ENCODE results near the gene PCIF1.
A peak's percentile ranks its signal among the peaks of the same experiment; 100 is the strongest.

PCIF1 gene

DNA sequence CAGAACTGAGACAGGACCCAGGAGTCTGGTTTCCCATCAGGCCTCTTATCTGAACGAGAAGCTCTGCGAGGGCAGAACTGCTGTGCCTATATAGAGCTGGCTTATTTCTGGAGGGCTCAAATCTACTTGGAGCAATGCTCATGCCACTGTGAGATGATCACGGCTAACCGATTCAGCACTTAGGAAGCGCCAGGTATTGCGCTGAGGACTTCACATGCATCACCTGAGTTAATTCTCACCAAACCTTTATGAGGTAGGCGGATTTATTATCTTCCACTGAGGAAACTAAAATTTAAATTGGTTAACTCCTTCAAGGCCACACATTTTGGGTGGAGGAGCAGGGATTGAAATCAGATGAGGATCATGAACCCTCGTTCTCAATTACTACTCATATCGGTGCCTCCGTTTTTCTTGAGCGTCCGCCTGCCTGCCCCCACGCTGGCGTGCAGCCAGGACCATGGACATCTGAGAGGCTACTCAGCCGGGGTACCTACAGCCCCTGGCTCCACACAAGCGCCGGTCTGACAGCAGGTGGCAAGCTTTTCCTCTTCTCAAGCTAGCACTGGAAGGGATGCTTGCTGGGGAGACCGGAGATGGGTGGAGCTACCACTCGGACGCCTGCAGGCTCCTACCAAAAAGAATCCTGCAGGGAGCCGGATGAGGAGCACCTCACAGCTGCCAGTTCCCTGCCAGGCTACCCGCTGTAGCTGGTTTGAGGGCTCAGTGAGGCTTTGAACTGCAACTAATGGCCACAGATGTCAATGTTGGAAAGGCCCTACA lies 1.0 kb upstream of the PCIF1 start:
- peak overlapping the region; percentile 81 for H3K4me3 ChIP-seq (ENCODE audit: low read length)
- peak overlapping the region; percentile 92 for H3K4me2 ChIP-seq (ENCODE audit: low read length)
- H3K4me1 ChIP-seq (ENCODE audit: control insufficient read depth, low read length): peaks cover 14% of the 10 kb centered on the region
- H3K9me2 ChIP-seq (replicated peaks; ENCODE audit: control insufficient read depth, low read length): no peaks in the 10 kb centered on the region
- peaks cover 47% of the 10 kb centered on the region for H3K79me2 ChIP-seq (ENCODE audit: control insufficient read depth, low read length)
- H4K20me1 ChIP-seq (ENCODE audit: control insufficient read depth, insufficient read depth, low read depth, low read length): peaks cover 4% of the 10 kb centered on the region; the same call in 1 of the 2 replicates
- H3K9me3 ChIP-seq (ENCODE audit: control insufficient read depth, insufficient read depth, low read length): no peaks in the 10 kb centered on the region
- H3F3A ChIP-seq (ENCODE audit: control insufficient read depth, insufficient read depth): no peaks in the 10 kb centered on the region; the same call in 1 of the 2 replicates
- peak overlapping the region; percentile 73 for H3K27ac ChIP-seq (ENCODE audit: low read depth, low read length)
- no peak for TF ChIP-seq EZH2phosphoT487 (IDR thresholded peaks at IDR 0.05; ENCODE audit: borderline replicate concordance, low read length)
- TF ChIP-seq, protein P1, sequence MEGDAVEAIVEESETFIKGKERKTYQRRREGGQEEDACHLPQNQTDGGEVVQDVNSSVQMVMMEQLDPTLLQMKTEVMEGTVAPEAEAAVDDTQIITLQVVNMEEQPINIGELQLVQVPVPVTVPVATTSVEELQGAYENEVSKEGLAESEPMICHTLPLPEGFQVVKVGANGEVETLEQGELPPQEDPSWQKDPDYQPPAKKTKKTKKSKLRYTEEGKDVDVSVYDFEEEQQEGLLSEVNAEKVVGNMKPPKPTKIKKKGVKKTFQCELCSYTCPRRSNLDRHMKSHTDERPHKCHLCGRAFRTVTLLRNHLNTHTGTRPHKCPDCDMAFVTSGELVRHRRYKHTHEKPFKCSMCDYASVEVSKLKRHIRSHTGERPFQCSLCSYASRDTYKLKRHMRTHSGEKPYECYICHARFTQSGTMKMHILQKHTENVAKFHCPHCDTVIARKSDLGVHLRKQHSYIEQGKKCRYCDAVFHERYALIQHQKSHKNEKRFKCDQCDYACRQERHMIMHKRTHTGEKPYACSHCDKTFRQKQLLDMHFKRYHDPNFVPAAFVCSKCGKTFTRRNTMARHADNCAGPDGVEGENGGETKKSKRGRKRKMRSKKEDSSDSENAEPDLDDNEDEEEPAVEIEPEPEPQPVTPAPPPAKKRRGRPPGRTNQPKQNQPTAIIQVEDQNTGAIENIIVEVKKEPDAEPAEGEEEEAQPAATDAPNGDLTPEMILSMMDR (IDR thresholded peaks at IDR 0.05; ENCODE audit: low read depth, low read length, poor library complexity, severe bottlenecking): peak; percentile 56
- peaks cover 29% of the 10 kb centered on the region for H3K36me3 ChIP-seq (ENCODE audit: control insufficient read depth, low read length)
- no peaks in the 10 kb centered on the region for H3K27me3 ChIP-seq (ENCODE audit: control insufficient read depth, low read length)

DNA sequence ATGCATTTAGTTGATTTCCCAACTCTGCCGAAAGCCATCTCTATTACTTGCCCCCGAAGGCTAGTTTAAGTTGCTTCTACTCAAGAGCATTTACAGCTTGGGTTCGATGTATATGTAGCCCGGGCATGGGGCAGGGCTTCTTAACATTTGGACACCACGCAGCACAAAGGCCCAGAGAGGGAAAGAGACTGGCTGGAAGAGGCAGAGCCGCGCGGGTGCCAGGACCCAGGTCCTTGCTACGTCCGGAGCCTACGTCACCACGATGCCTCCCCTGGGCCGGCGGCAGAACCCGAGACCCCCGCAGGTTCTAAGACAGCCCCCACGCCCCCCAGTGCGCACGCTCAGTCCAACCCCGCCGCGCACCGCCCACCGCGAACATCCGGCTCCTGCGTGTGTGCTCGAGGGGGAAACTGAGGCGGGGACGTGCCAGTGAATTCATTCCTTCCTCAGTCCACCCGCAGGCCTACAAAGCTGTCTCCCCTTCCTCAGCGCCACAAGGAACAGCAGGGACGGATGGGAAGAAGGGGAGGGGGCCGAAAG lies 367 bp upstream of the PCIF1 start:
- Histone ChIP-seq H3K4me3 (ENCODE audit: low read length) (peak overlapping the region; percentile 81), H3K9me2 (replicated peaks; ENCODE audit: control insufficient read depth, low read length) (no peaks in the 10 kb centered on the region), H4K20me1 (ENCODE audit: control insufficient read depth, insufficient read depth, low read depth, low read length) (peaks cover 4% of the 10 kb centered on the region; the same call in 1 of the 2 replicates), H3K79me2 (ENCODE audit: control insufficient read depth, low read length) (peaks cover 49% of the 10 kb centered on the region), H3K27ac (ENCODE audit: low read depth, low read length) (peak overlapping the region; percentile 73), H3K9me3 (ENCODE audit: control insufficient read depth, insufficient read depth, low read length) (no peaks in the 10 kb centered on the region), H3F3A (ENCODE audit: control insufficient read depth, insufficient read depth) (no peaks in the 10 kb centered on the region; the same call in 1 of the 2 replicates), H3K27me3 (ENCODE audit: control insufficient read depth, low read length) (no peaks in the 10 kb centered on the region), H3K4me2 (ENCODE audit: low read length) (peak overlapping the region; percentile 92), H3K36me3 (ENCODE audit: control insufficient read depth, low read length) (peaks cover 35% of the 10 kb centered on the region), H3K4me1 (ENCODE audit: control insufficient read depth, low read length) (peaks cover 14% of the 10 kb centered on the region)
- no peak for TF ChIP-seq EZH2phosphoT487 (IDR thresholded peaks at IDR 0.05; ENCODE audit: borderline replicate concordance, low read length)
- TF ChIP-seq, protein P1 (IDR thresholded peaks at IDR 0.05; ENCODE audit: low read depth, low read length, poor library complexity, severe bottlenecking): no peak

DNA sequence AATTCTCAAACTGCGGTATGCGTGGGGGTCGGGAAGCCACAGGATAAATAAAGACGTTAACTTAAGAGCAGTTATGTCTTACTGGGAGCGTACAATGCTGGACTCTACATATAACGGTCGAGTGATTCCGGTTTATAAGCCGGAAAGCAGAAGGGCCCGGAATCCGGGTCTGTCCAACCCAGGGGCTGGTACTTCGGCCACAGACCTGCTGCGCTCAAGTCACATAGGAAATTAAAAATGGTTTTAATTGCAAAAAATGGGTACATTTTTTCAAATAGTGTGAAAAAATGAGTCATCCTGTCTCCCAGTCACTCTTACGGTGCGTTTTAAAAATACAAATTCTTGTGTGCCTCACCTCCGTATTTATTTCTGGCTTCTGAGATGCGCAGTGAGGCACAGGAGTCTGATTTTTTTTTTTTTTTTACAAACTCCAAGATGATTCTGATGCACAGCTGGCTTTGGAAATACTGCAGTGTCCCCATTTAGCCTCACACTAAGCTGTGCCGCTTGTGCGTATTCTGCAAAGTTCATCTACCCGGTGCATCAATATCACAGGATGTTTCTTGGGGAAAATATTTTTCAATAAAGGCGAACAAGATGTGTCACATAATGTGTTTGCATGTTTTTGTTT lies 1.0 kb downstream of the PCIF1 start:
- H4K20me1 ChIP-seq (ENCODE audit: control insufficient read depth, insufficient read depth, low read depth, low read length): peaks cover 4% of the 10 kb centered on the region; the same call in 1 of the 2 replicates
- H3K9me2 ChIP-seq (replicated peaks; ENCODE audit: control insufficient read depth, low read length): no peaks in the 10 kb centered on the region
- peak overlapping the region; percentile 49 for H3K27ac ChIP-seq (ENCODE audit: low read depth, low read length)
- H3K27me3 ChIP-seq (ENCODE audit: control insufficient read depth, low read length): no peaks in the 10 kb centered on the region
- H3K9me3 ChIP-seq (ENCODE audit: control insufficient read depth, insufficient read depth, low read length): no peaks in the 10 kb centered on the region
- peak overlapping the region; percentile 91 for H3K4me2 ChIP-seq (ENCODE audit: low read length)
- no peaks in the 10 kb centered on the region; the same call in 1 of the 2 replicates for H3F3A ChIP-seq (ENCODE audit: control insufficient read depth, insufficient read depth)
- TF ChIP-seq EZH2phosphoT487 (IDR thresholded peaks at IDR 0.05; ENCODE audit: borderline replicate concordance, low read length): no peak
- TF ChIP-seq, protein P1 (IDR thresholded peaks at IDR 0.05; ENCODE audit: low read depth, low read length, poor library complexity, severe bottlenecking): no peak
- peaks cover 50% of the 10 kb centered on the region for H3K36me3 ChIP-seq (ENCODE audit: control insufficient read depth, low read length)
- peak overlapping the region; percentile 81 for H3K4me3 ChIP-seq (ENCODE audit: low read length)
- H3K4me1 ChIP-seq (ENCODE audit: control insufficient read depth, low read length): peaks cover 14% of the 10 kb centered on the region
- H3K79me2 ChIP-seq (ENCODE audit: control insufficient read depth, low read length): peaks cover 49% of the 10 kb centered on the region
